GM19043 (cell line): Measurements from ENCODE around the gene MRPS35.

Experiments
- ATAC-seq: cut with Tn5 transposase; IDR thresholded peaks from one replicate; pipeline ENCODE4 v1.9.1; 2021; ENCODE audit warnings: low read depth; ENCODE audit not compliant: unreplicated experiment

The MRPS35 gene

GRCh38 chr12:27710592-27711316, at the start of gene MRPS35:
Gene MRPS35, plus strand, starts transcription at chr12:27710832. Its CDS starts 12 bp downstream, at chr12:27710844.
- ATAC-seq: peak; percentile 95

- no peak for ATAC-seq
Observed at GRCh38 chr12:27665704-27666103, 44.9 kb upstream of the MRPS35 start.

- ATAC-seq: no peak
Observed at GRCh38 chr12:27666510-27666909, 44.1 kb upstream of the MRPS35 start.

- no peak for ATAC-seq
Observed at GRCh38 chr12:27667540-27667939, 43.1 kb upstream of the MRPS35 start.

GRCh38 chr12:27672051-27672450, 38.6 kb upstream of the MRPS35 start:
- ATAC-seq: no peak

GRCh38 chr12:27672643-27673042, 38.0 kb upstream of the MRPS35 start:
- no peak for ATAC-seq

GRCh38 chr12:27673101-27673718, 37.4 kb upstream of the MRPS35 start:
- no peak for ATAC-seq

- ATAC-seq: no peak
Observed at GRCh38 chr12:27674989-27675388, 35.6 kb upstream of the MRPS35 start.

- no peak for ATAC-seq
Observed at GRCh38 chr12:27680619-27681018, 30.0 kb upstream of the MRPS35 start.

- no peak for ATAC-seq
Observed at GRCh38 chr12:27682534-27682933, 28.1 kb upstream of the MRPS35 start.

GRCh38 chr12:27685274-27685673, 25.4 kb upstream of the MRPS35 start:
- no peak for ATAC-seq

GRCh38 chr12:27686147-27686546, 24.5 kb upstream of the MRPS35 start:
- no peak for ATAC-seq

GRCh38 chr12:27688671-27689070, 22.0 kb upstream of the MRPS35 start:
- no peak for ATAC-seq

- ATAC-seq: no peak
Observed at GRCh38 chr12:27689558-27690180, 21.0 kb upstream of the MRPS35 start.

- ATAC-seq: no peak
Observed at GRCh38 chr12:27693403-27693802, 17.2 kb upstream of the MRPS35 start.

- no peak for ATAC-seq
Observed at GRCh38 chr12:27695556-27696292, 14.9 kb upstream of the MRPS35 start.

- no peak for ATAC-seq
Observed at GRCh38 chr12:27696293-27696652, 14.4 kb upstream of the MRPS35 start, which contains the start of gene REP15. Gene REP15, plus strand, starts transcription at chr12:27696447. Its CDS starts 116 bp downstream, at chr12:27696563.

- no peak for ATAC-seq
Observed at GRCh38 chr12:27696864-27697564, 13.6 kb upstream of the MRPS35 start.

GRCh38 chr12:27703720-27704452, 6.7 kb upstream of the MRPS35 start:
- peak; percentile 90 for ATAC-seq

GRCh38 chr12:27705263-27705662, 5.4 kb upstream of the MRPS35 start:
- ATAC-seq: no peak
